ENCODE measurements around the gene CHN1.

Gene CHN1

DNA sequence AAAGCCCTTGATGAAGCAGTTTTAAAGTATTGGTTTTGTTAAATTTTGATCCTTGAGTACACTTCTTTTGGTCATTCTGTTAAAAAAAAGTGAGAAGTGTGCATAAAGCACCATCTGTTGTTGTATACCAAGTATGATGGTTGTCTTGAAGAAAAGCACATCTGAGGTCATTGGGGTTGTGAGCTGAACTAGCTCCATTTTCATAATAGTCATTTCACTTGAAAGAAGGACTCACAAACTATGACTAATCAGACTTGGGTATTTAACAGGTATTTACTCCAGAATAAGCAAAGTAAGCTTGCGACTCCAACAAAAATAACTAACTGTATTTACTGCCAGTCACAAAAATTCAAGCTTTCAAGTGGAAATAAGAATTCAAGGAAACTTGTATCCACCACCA, 35.1 kb downstream of the CHN1 start:
- no peak for FAIRE-seq

DNA sequence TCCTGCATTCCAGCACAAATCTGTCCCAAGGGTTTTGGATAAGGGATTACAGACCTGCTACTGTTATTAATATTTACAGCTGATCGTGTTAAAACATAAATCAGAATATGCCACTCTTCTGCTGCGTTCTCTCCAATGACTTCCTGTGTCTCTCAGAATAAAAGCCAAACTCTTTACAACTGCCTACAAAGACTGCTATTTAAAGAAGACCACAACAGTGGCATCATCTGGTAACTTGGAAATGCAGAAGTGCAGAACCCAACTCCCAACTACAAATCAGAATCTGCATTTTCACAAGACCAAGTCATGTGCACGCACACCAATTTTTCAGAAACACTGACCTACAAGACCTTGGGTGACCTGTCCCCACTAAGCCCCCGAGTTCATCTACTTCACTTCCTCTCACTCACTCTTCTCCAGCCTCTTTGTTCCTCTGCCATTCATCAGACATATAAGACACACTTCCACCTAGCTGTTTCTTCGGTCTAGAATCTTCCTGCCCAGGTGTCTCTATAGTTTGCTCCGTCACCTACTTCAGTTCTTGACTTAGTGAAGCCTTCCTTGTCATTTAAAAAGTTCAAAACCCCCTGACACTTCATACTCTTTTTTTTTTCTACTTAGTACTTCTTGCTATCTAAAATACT, 36.0 kb downstream of the CHN1 start:
- FAIRE-seq = no peak

DNA sequence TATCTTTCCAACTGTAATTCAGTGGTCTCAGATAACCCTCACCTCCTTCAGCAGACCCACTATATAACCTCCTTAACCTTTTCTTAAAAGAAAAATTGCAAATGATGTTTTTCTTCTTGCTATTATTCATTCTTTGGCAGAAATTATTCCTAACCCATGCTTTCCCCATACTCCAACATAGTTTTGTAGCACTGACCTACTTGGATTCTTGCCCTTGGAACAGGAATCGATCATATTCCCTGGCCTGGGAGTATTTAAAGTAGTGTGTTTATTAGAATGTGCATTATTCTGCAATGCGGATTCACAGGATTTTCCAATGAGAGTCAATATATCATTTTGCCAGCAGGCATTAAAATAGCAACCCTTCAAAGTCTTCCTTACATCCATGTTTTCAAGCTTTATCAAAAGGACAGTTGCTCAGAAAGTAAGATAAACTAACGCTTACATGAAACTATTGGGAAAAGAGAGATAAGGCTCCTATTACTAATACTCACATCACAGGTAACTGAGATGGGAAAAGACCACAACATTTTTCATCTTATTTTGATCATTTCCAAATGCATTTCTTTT, 37.4 kb downstream of the CHN1 start:
- no peak for FAIRE-seq

DNA sequence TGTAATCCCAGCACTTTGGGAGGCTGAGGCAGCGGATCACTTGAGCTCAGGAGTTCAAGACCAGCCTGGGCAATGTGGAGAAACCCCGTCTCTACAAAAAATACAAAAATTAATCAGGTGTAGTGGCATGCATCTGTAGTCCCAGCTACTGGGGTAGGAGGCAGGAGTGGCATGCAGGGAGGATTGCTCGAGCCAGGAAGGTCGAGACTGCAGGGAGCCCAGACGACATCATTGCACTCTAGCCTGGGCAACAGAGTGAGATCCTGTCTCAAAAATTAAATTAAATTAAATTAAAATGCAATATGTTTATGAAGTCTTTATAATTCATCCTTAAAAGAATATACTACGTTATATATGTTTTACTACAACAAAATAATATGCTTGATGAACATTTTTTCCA, 38.1 kb downstream of the CHN1 start:
- FAIRE-seq = no peak

DNA sequence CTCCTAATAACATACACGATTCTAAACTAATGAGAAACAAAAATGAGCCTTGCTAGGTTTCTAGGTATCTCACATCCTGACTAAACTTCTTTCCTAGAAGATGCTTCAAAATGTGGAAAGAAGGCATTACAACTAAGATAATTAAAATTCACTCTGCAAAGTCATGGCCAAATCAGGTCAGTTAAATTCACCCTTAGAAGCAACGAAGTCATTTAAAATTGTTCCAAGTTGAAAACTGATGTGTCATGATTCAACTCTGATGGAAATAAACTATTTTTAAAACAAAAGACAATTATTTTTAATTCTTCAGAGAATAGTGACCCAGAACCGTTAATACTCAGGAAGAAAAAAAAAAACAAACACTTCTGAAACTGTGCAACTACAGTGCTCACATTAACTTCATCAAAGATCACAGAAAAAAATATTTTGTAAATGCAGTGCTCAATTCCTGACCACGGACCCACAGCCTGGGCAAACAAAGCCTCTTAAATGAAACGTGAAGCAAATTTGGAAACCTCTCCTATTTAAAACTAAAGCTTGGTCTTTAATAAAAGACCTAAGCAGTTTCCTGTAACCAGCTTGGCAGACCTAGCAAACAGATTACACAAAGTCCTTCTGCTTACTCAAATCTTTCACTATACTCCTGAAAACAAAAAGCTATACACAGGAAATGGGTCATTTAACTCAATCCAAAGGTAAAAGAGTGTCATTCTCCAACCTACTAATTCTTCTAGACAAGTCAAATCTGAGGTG, 39.0 kb downstream of the CHN1 start:
- no peak for FAIRE-seq

DNA sequence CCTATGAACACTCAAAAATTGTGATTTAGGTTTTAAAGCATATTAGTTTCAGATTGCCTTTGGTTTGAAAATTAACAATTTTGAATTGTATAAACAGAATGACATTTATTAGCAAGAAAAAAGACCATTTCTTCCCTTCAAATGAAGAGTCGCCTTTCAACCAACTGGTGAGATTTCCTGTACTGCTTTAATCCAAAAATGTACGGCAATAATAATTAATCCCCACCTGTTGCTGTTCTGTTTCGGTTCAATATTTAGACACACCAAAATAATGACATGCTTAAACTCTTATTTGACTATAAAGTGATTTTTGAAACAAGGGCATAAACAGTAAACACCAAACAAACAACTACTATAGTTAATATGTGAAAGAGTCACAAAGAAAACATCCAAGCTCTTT, 39.6 kb downstream of the CHN1 start:
- FAIRE-seq = no peak

DNA sequence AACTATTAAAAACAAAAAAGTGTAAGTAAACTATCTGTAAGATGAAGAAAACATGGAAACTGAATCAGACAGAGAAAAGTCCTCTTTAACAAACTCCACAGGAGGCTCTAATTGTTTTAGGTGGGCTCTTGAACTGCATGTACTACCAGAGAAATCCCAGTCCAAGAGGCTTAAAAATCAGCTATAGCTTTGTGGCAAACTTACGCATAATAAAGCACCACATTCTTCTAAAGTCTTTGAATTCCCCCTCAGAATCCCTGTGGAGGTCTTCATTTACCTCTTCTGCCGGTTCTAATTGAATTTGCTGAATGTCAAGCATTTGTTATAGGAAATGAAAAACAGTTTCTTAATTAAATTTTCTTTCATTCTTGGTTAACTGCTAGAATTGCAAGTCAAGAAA, 40.8 kb downstream of the CHN1 start:
- FAIRE-seq = no peak

DNA sequence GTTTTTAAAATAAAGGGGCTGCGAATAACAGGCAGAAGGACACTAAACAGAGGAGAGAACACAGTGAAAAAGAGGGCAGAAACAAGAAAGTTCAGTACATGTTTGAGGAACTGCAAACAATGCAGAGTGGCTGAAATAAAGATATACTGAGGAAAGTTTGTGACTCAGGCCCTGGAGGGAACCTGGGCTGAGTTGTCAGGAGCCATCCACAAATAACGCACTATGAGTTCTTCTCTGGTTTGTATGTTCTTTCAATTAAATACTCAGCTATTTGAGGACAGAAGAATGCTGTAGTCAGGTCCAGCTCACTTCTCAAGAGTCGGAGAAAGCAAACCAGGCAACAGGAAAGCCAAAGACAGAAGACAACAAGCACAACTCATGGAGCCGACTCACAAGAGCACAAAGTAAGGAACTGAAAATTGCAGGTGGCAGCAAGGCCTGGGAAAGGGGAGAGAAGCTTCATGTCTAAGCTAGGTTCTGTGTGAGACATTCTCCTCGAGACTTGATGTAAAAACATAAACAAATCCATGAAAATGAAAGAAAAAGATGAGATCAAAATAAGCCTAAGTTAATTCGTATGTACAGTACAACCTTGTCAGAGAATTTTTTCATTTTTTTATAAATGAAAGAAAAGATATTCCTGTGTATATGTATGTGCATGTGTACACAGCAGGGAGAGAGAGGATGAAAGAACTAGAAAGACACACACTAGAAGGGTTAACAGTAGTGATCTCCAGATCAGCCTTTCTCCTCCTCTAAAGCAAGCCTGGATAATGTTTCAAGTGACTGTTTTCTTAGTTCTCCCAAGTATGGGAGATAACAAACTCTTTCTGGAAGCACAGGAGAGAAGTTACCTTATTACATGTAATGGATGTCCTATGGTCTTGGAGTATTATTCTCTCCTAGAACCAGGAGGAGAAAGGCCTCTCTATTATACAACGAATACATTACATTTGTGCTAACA, 41.5 kb downstream of the CHN1 start:
- no peak for FAIRE-seq

DNA sequence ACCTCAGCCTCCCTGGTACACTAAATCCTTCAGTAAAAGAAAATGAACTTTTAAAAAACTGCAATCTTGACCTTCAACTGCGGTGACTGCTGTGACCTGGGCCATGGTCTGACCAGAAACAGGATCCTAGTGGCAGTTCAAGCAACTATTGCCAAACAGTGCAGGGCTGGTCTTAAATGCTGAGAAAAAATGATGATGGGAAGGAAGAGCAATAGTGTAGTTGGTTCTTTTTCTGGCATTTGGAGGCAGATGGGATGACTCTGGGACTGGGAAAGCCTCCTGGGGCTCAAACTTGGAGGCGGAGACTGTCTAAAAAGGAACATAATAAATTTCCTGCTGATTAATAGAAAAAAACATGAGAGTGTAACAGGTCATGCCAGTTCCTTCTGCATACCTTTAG, 45.4 kb downstream of the CHN1 start:
- FAIRE-seq = no peak

DNA sequence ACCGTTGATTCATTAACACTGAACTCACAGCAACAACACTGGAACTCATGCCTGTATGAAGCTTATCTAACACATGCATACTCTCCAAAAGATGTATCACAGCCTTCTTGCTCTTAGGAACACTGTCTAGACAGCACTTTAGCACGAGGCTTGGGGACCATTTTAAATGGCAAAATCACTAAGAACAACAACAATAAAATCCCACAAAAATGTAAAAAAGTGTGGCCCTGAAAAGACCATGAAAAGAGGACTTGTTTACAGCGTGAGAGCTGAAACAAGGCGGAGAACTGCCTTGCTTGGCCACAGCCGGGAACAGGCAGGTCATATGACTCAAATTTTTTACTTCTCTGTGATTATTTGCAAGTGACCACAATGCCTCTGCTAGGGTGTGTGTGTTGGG, 48.1 kb downstream of the CHN1 start:
- no peak for FAIRE-seq

DNA sequence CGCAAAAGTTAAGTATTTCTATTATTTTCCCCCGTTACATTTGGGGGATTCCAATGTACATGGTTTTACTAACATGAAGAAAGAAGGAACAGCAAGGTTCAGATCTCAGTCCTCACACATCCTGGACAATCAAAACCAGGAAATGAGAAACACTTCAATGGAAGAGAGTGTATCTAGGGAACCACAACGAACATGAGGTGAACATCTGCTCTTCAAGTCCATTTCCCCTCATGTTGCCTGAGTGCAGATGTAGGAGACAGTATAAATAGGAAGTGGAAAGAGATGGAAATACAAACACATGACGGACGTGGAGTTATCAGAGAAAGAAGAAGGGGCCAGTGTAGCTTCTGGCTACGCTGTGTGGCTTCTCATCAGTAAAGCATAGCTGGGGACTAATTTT, 52.6 kb downstream of the CHN1 start:
- FAIRE-seq = no peak

DNA sequence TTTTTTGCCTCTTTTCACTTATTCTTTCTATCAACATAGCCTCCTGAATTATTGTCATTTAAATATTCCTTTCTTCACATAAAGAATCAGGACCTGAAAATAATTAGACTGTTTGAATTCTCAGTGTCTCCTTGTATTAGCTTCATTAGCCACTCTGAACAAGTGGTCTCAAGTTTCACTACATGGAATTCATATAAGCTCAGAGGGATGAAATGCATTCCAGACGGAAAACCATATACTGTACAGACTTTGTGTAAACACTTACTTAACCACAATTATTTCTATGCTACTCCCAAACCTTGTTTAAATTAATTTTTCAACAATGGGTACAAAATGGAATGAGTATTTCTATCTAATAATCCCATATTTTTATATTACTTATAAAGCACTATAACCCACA, 53.4 kb downstream of the CHN1 start:
- no peak for FAIRE-seq

DNA sequence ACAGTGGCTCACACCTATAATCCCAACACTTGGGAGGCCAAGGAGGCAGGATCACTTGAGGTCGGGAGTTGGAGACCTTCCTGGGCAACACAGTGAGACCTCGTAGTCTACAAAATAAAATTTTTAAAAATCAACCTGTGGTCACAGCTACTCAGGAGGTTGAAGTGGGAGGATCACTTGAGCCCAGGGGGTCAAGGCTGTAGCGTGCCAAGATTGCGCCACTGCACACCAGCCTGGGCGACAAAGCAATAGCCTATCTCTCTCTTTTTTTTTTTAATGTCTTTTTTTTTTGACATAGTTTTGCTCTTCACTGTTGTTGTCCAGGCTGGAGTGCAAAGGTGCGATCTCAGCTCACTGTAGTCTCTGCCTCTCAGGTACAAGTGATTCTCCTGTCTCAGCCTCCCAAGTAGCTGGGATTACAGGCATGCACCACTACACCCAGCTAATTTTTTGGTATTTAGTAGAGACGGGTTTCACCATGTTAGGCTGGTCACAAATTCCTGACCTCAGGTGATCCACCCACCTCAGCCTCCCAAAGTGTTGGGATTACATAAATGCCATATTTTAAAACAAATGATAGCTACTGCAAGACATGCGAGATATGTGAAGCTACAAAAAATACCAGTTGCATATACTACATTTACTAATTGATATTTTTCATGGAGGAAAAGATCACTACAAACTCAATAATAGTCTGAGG, 55.0 kb downstream of the CHN1 start:
- FAIRE-seq = no peak

DNA sequence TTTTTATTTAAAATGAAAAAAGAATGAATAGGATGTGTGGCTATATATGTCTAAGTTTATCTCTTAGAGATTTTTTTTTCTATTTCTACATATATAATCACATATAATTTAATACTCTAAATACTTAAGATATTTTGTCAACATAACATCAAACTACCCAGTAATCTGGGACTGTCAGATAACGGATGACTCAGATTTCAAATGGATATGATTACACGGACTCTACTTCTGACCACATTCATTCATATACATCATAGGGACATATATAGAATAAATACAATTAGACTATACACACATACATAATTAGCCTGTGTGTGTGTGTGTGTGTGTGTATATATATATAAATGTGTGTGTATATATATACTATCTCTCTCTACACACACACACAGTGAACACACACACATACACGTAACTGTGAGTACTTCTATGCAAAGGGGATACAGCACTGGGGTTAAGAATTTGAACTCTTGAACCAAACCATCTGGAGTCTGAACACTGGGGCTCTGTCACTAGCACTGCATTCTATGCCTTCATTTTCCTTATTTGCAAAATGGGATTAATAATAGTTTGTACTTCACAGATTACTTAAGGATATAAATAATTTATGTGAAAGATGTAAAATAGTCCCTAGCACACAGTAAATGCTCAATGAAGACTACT, 59.5 kb downstream of the CHN1 start:
- FAIRE-seq = no peak

DNA sequence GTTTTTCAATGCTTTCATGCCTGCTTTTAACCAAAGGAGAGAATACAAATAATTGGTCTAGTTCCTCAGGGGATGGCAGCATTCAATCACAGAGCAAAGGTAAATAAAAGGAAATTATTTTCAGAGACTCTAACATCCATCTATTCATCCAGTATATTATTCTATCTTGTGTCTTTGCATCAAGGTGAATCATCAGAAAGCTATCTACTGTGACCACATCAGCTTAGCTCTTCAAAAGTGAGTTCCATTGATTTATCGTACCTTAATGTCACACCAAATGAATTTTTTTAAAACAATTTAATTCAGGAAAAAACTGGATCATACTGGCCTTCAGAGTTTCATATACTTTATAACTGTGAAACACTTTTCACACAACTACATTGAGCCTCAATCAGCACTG, 66.1 kb downstream of the CHN1 start:
- no peak for FAIRE-seq

DNA sequence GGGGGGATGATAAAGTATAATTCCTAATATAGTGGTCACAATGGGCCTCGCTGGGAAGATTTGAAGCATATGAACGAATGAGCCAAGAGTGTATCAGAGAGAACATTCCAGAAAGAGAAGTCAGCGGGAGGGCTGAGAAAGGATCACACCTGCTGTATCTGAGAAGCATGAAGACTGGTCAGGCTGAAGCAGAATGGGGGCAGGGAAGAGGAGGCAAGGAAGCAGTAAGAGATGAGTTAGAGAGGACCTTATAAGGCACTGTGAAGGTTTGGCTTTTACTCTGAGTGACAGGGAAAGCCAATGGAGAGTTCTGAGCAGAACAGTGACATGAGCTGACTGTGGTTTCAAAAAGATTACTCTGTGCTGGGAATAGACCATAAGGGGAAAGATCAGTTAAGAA, 73.5 kb downstream of the CHN1 start:
- no peak for FAIRE-seq

DNA sequence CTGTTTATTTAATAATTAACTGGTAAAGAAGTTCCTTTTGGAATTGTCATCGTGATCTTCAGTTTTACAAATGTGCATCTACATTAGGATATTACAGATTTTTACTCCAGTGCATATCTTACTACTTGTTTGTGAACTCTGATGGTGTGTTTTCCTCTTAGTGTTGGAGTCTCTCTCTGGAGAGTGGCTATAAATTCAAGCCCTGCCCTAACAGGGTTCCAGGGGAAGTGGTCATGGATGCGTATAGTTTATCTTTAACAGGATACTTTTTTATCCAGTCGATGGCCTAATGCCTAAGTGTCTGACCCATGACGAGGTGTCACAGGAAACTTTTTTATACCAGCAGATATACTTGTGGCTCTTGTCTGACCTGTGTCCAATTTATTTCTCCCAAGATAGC, 75.4 kb downstream of the CHN1 start:
- FAIRE-seq = no peak

DNA sequence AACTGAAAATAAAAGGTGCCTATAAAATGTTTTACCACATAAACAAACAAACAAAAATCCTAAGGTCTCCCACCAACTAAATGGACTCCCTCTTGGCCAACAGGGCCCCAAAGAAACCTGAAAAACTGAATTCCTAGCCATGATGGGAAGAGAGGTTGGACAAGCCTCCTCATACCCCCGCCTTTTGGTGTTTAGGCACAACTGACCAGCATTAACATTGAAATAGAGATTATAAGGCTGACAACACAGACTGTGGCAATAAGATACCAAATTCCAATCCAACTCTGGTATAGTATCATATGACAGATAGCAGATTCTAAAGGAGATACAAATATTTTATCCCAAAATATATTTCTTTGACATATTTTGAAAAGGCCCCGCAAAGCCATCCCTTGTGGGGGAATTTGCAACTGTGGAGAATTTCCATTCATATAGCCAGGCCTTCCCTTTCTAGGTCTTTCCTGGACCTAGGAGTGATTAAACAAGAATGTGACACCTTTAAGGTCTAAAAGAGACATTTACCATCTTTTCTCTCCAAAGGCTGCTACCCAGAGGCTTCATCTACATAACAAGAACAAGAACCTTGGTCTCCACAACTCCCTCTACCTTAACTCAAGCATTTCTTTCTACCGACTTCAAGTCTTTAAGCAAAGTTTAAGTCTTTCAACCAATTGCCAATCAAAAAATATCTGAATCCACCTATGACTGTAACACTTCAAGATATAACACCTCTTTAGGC, 80.0 kb downstream of the CHN1 start:
- FAIRE-seq = no peak

DNA sequence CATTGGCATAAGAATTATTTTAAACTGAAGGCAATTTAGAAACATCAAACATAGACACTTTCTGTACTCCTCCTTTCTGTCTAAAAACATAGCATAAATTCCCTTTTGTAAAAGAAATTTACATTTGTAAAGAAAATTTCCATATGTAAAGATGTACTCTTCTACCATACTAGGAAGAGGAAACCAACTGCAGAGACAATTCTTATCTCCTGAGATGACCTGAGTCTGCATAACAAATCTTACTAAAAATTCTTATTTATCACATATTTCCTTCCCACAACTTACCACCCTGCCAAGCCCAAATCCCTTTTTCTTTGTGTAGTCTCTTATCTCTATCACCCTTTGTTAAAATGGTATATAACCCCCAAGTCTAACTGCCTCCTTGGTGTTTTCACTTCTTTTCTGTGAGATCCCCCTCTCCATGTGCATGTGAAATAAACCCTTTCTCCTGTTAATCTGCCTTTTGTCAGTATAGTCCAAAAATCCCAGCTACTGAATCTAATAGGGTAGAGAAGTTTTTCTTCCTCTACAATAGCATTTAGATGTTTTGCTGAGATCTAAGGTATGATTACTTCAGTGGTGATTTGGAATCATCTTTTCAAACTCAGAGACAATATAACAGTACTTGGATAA, 81.0 kb downstream of the CHN1 start:
- FAIRE-seq = no peak

DNA sequence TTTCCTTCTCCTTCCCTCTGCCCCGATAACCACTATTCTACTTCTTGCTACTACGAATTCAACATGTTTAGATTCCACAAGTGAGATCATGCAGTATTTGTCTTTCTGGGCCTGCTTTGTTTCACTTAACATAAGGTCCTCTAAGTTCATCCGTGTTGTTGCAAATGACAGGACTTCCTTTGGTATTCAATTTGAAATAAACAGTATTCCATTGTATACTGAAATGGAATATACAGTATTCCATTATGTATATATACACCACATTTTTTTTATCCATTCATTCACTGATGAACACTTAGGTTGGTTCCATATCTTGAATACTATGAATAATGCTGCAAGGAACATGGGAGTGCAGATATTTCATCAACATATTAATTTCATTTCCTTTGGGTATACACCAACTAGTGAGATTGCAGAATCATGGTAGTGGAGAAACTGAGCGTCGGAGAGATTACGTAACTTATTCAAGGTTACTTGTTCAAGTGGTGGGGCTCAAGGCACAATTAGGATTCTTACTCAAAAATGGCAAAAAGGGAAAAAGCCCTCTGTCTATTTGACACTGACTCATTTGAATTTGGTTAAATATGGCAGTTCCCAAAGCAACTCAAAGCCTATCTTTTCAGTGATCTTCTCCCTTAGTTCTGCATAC, 85.1 kb downstream of the CHN1 start:
- no peak for FAIRE-seq

Measured in TTC549 (cell line).